Measurements from ENCODE around the gene USE1.

Gene USE1

DNA sequence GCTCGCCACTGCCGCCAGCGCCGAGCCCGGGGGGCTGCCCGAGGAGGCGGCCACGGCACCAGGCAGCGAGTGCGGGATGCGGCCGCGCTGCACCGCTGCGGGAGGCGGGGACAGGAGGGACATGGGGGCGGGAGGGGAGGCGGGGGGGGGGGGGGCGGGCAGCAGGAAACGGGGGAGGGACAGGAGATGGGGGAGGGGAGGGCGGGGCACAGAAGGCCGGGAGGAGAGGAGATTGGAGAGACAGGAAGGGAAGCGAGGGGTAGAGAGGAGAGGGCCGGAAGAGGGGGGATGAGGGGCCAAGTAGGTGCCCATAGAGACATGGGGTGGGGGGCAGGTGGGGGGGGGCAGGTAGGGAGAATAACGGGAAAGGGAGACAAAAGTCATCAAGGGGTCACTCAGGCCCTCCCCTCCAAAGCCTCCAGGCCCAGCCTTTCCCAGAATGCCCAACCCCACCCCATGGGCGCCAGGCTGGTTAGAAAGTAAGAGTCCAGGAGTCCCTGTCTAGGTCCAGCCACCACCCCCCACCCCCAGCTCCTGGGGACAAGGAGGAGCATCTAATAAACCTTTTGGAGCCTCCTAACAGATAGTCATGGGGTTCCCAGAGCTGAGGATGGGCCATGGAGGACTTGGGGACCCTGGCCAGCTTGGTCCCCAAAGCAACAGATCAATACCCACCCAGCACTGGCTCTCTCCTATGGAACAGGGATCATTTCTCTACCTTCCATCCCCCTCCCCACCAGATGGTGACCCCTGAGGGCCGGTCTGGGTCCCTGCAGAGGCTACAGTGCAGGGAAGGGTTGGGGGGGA lies 21.0 kb downstream of the USE1 start:
- peak in 1 of 2 donors; percentile 35 for DNase-seq (ENCODE audit: low read depth in 2 of 2)

DNA sequence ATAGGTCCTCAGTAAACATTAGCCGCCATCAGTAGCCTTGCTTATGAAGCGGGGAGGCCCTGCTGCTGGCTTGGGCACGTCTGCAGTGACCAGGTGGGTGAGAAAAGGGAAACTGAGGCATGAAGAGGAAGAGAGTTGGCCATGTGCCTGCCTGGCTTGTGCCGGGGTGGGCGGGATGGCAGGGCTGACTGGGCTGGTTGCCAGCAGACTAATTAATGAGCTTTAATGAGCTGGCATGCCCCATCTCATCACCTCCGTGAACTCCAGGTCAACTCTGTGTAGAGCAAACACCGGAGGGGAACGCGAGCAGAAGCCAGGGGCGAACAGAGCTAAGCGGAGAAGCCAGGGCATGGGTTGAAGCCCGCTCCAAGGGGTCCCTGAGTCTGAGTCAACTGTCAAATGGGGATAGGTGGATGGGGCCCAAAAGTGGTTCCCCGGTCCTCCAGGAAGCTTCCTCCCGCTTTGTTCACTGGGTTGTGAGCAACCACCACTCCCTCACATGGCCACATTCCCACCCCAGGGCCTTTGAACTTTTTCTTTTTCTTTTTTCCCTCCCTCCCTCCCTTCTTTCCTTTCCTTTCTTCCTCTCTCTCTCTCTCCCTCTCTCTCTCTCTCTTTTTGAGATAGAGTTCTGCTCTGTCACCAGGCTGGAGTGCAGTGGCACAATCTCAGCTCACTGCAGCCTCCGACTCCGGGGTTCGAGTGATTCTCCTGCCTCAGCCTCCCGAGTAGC lies 21.8 kb downstream of the USE1 start:
- no peak for DNase-seq (ENCODE audit: low read depth in 2 of 2)

DNA sequence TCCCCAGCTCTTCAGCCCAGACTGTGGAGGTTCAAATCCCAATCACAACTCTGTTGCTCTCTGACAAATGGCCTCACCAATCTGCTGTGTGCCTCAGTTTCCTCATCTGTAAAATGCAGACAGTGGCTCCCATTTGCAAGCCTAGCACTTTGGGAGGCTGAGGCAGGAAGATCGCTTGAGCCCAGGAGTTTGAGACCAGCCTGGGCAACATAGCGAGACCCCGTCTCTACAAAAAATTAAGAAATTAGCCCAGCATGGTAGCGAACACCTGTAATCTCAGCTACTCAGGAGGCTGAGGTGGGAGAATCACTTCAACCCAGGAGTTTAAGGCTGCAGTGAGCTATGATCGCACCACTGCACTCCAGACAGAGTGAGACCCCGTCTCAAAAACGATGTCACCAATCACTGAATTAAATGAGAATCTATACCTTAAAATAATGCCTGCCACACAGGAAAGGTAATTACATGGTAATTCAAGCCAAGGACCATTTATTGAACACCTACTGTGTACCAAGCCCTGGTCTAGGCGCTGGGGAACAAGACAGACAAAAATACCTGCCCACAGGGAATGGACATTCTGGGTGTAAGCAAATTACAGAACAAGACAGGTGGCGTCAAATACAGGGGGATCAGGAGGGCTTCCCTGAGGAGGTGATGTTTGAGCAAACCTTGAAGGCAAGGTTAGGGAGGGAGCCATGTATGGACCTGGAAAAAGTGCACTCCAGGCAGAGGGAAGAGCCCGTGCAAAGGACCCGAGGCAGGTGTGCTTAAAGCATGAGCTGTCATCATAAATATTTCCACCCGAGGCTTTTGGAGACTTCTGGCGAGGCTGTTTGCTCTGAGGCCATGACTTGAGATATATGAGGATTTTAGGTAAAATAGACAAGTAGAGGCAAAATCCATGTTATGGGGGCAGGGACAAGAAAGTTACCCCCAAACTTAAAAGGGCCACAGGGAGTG lies 22.9 kb downstream of the USE1 start:
- no peak for DNase-seq (ENCODE audit: low read depth in 2 of 2)

- DNase-seq (ENCODE audit: low read depth in 2 of 2) = no peak
Measured at GRCh38 chr19:17240062-17240752, 25.1 kb downstream of the USE1 start.

GRCh38 chr19:17240826-17241399 lies 25.8 kb downstream of the USE1 start:
- no peak for DNase-seq (ENCODE audit: low read depth in 2 of 2)

DNA sequence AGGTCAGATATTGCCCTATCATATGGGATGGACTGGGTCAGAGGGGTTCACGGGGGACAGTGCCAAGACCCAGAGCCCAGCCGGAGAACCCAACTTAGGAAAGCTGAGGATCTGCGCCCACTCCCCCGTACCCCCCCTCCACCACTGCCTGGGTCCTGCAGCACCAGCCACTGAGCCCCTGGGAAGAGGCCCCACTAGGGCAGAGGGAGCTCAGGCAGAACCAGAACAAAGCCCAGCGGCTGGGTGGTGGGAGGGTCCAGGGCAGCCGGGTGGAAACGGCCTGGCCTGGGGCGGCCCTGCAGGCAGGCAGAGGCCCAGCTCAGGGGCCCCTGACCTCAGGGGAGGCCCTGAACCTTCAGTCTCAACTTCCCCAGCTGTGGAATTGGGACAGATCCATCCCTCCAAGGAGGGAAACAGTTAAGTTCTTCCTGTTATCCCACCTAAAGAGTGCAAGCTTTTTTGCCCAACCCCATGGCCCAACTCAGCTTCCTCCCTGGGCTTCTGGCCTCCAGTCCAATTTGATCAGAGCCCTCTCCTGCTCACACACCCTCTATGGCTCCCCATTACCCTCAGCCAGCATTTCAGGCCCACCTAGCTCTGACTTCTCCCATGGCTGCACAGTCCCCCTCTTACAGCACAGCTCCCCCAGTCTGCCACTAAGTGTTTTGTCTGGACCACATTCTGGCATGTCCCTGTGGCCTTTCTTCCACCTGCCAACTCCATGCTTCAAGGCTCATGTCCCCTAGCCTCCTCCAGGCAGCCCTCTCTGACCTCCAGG lies 27.5 kb downstream of the USE1 start:
- no peak for DNase-seq (ENCODE audit: low read depth in 2 of 2)

- no peak for DNase-seq (ENCODE audit: low read depth in 2 of 2)
Measured at GRCh38 chr19:17243211-17243829, 28.2 kb downstream of the USE1 start.

- DNase-seq (ENCODE audit: low read depth in 2 of 2) = no peak
Measured at GRCh38 chr19:17243830-17244617, 28.9 kb downstream of the USE1 start.

DNA sequence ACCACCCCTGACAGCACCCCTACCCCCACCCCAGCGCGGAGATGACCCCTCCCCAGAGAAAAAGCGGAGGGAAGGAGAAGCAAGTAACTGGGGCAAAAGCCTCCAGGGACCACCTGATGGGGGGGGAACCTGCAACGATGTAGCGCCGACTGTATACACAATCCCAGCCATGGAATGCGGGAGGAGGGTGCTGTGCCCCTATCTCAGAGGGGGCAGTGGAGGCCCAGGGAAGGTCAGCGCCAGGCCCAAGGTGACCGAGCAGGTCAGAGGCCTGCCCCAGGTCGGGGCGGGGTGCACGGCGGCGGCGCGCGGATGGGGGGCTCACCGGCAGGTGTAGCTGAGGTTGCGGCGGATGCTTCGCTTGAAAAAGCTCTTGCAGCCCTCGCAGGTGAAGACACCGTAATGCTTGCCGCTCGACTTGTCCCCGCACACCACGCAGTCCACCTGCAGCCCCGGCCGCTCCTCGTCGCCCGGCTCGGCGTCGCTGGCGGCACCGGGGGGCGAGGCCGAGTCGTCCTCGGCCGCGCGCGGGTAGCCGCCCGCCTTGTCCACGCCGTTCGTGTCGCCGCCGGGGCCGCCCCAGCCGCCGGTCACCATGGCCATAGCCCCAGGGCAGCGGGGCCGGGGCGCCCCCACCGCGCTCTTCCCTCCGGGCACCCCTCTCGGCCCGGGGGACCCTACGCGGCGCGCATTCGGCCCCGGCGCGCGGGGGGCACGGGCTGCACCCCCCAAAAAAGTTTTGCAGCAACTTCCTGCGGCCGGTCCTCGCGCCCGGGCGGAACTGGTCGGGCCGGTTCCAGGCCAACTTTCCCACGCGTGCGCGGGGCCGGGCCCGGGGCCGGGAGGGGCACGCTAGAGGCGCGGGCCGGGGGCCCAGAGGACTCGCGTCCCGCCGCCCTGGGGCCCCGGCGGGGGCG lies 29.7 kb downstream of the USE1 start:
- DNase-seq (ENCODE audit: low read depth in 2 of 2) = no peak

- no peak for DNase-seq (ENCODE audit: low read depth in 2 of 2)
Measured at GRCh38 chr19:17245535-17245984, 30.4 kb downstream of the USE1 start, which contains the start of gene NR2F6. NR2F6 (minus strand) TSS chr19:17245919; CDS start chr19:17245220, 699 bp downstream.

- DNase-seq (ENCODE audit: low read depth in 2 of 2) = no peak
Measured at GRCh38 chr19:17246681-17247425, 31.7 kb downstream of the USE1 start.

DNA sequence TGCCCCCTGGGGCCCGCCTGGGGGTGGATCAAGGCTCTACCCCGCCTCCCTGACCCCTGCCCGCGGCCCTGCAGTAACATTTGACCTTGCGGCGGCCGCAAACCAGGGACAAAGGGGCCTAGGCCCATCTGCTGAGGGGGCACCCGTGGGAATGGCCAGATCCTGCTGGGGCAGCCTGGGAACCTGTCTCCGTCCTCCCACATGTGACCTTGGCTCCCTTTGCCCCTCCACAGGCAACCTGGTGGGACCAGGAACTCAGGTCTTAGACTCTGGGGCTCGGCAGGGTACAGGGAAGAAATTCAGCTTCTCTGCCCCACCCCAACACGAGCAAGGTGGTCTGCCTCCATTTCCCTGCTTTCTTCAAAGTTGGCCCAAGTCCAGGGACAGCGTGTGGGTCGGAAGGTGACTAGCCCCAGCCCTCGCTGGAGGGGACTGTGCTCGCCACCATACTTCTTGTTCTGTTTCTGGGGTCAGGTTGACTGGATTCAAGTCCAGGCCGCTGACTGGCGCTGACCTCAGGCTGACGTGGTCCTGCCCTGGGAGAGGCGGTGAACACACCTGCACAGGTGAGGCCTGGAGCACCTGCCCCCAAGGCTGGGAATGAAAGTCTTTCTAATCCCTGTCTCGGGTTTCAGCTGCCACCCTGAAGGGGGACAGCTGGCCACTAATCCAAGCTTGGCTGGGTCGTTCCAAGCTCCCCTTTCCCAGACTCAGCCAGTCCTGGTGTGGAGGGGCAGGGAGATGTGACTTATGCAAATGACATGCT lies 33.0 kb downstream of the USE1 start:
- DNase-seq (ENCODE audit: low read depth in 2 of 2) = no peak

GRCh38 chr19:17249887-17250548 lies 34.9 kb downstream of the USE1 start:
- DNase-seq (ENCODE audit: low read depth in 2 of 2) = no peak

- no peak for DNase-seq (ENCODE audit: low read depth in 2 of 2)
Measured at GRCh38 chr19:17254636-17255035, 39.5 kb downstream of the USE1 start.

DNA sequence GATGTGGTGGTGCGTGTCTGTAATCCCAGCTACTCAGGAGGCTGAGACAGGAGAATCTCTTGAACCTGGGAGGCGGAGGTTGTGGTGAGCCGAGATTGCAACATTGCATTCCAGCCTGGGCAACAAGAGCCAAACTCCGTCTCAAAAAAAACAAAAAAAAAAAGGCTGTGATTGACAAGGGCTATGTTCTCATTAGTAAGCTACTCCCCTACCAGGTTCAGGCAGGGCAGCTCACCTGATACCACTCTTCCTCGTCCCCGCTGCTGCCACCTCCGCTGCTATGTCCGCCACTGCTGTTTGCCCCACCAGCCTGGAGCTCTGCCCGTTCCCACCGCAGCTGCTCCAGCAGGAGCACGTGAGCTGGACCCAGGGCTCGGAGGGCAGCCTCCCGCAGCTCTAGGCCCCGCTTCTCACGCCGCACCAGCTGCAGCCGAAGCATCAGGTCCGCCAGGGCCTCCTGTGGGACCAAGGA lies 40.0 kb downstream of the USE1 start:
- DNase-seq (ENCODE audit: low read depth in 2 of 2) = no peak

- no peak for DNase-seq (ENCODE audit: low read depth in 2 of 2)
Measured at GRCh38 chr19:17256130-17256529, 41.0 kb downstream of the USE1 start.
